GM18505 (cell line): Measurements from ENCODE around the gene MIER1.

Source experiments
- ATAC-seq: cut with Tn5 transposase; IDR thresholded peaks from one replicate; pipeline ENCODE4 v1.9.1; 2021; ENCODE audit not compliant: unreplicated experiment
- POLR2A ChIP-seq: IDR thresholded peaks from 4 replicates; pipeline ENCODE4 v1.6.1; 2011; ENCODE audit warnings: borderline replicate concordance; ENCODE audit not compliant: insufficient read depth, insufficient read length; ENCODE audit errors: extremely low read depth

MIER1 gene

GRCh38 chr1:66993076-66993475 is 68.3 kb downstream of the MIER1 start:
- TF ChIP-seq POLR2A: no peak
- no peak for ATAC-seq

DNA sequence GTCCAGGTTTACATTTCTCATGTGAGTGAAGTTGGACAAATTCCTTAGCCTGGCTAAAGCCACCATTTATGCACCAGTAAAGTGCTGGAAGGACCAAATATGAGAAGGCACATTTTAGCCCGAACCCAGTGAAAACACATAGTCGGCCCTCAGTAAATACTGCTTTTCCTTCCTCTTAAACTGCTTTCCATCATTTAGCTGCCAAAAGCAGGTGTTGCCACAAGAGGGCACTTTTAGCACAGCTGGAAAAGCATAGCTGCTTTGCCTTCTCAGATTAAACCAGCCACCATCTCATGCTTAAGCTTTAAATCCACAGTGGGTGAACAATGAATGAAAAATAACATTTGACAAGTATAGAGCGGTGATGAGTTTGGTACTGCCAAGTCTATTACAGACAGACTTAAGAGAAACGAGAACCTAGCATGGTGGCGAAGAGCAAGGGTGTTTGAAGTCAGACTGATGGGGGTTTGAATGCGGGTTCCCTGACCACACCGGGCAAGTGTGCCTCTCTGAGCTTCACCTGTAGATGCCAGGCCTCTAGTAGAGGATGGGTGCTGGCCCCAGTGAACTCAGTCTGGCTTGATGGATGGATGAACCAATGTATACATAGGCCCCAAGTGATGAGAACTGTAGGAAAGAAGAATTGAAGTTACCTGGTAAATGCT is 71.4 kb downstream of the MIER1 start:
- TF ChIP-seq POLR2A: no peak
- ATAC-seq: peak; percentile 63

GRCh38 chr1:66998972-66999371 is 74.2 kb downstream of the MIER1 start:
- ATAC-seq: no peak
- no peak for TF ChIP-seq POLR2A

GRCh38 chr1:66999640-67000400 is 75.0 kb downstream of the MIER1 start:
- ATAC-seq: no peak
- no peak for TF ChIP-seq POLR2A

GRCh38 chr1:67001682-67002425 is 77.1 kb downstream of the MIER1 start:
- no peak for ATAC-seq
- no peak for TF ChIP-seq POLR2A

GRCh38 chr1:67004176-67004575 is 79.4 kb downstream of the MIER1 start:
- no peak for ATAC-seq
- no peak for TF ChIP-seq POLR2A

DNA sequence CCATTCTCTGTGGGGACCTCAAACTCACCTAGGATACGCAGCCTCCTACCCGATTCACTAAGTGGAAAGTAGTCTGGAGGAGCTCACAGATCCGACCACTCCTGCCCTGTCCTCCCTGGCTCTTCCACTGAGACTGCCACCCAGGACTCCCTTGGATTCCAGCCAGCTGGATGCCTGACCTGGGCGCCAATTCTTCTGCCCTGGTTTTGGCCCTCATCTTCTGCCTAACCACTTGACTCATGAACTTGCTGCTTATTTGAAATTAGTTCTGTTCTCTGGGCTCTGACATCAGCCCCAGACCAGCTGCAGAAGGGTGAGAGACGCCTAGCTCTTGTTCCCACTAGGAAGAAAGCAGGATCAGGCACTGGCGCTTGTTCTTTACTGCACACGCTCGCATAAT is 80.3 kb downstream of the MIER1 start:
- no peak for ATAC-seq
- TF ChIP-seq POLR2A: no peak

- no peak for TF ChIP-seq POLR2A
- ATAC-seq: no peak
Observed at GRCh38 chr1:67009792-67010191, 85.0 kb downstream of the MIER1 start.

GRCh38 chr1:67013573-67013972 is 88.8 kb downstream of the MIER1 start:
- TF ChIP-seq POLR2A: no peak
- no peak for ATAC-seq

DNA sequence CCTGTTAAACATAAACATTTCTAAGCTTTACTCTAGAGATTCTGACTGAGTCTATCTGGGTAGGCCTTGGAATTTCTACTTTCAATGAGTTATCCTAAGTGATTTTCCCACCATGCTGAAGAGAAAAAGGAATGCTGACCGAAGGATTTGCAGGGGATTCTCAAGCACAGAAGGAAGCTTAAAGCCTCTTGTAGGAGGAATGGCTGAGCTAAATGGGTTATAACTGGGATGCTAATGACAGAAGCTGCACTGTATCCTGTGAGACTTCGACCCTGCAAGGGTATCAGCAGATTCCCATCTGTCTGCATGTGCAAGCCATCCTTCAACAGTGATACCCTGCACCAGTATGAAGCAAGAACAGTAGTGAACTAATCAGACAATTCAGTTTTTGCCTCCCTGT is 93.8 kb downstream of the MIER1 start:
- ATAC-seq: no peak
- no peak for TF ChIP-seq POLR2A

- ATAC-seq: no peak
- TF ChIP-seq POLR2A: no peak
Observed at GRCh38 chr1:67019121-67019520, 94.3 kb downstream of the MIER1 start.

GRCh38 chr1:67019600-67020136 is 94.9 kb downstream of the MIER1 start:
- TF ChIP-seq POLR2A: no peak
- ATAC-seq: no peak

DNA sequence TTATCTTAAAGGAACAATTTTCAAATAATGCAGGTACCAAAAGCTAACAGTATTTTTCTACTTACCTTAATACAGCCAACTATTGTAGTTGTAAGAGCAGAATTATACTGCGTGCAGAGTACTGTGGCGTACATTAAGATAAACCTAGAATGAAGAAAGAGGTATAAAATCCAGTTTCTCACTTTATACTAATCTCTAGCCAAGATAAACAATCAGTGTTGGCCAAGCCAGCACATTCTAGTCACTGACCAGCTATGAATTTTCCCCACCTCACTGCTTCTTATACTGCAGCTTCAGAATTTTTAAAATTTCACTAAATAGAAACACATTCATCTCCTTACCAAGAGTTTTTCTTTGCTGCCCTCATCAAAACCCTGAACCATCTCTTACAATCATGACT is 95.5 kb downstream of the MIER1 start:
- no peak for TF ChIP-seq POLR2A
- ATAC-seq: no peak
